ENCODE data around the gene HDAC7.
A peak's percentile ranks its signal among the peaks of the same experiment; 100 is the strongest.

HDAC7 gene

GRCh38 chr12:47743311-47743860 lies 76.3 kb downstream of the HDAC7 start:
- no peak for DNase-seq

- peak; percentile 61 for DNase-seq
Observed at GRCh38 chr12:47742253-47742825, 77.4 kb downstream of the HDAC7 start.

DNA sequence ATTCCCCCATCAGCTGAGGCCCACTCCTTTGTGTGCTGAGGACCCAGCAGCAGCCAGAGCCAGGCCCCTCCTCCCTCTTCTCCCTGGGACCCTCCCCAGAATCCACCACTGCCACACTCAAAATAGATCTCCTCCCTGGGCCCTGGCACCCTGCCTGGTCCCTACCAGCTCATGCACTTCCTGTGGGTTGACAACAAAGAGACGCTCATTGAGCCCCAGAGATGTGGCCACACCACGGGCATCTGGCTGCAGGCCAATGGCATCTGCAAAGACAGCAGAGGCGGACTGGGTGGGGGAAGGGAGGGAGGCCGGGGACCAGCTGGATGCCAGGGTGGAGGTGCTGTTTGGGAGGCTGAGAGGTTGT lies 78.4 kb downstream of the HDAC7 start:
- DNase-seq, result peak; percentile 70

DNA sequence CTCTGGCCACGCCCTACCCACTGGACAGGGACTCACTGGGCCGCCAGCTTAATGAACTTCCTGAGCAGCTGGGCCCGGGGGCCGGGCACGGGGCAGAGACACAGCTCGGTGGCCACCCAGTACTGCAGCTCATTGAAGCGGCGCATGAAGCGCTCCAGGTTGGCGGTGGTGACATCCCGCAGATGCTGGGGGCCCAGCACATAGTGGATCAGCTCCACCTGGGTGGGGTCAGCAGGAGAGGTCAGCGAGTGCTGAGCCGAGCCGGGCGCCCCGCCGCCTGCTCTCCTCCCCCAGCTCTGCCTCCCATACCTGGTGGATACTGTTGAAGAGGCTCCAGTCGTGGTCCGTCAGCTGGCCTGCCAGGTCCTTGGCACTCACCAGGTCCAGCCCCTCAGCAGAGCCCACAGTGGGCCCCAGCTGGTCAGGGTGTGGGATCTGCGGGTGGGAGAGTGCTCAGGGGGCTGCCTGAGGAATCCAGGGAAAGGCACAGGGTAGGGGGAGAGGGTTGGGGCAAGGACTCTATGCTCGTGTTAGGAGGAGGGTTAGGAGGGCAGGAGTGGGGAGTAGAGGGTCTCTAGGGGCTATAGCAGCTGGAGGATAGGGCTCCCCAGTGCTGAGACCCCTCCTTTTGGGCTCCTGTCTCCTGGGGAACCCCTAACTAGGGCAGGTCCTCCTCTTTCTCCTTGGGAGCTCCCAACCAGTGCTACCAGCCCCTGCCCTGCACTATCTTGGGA lies 78.9 kb downstream of the HDAC7 start:
- DNase-seq, result peak; percentile 22

GRCh38 chr12:47739979-47740378 lies 79.7 kb downstream of the HDAC7 start:
- DNase-seq, result no peak

DNA sequence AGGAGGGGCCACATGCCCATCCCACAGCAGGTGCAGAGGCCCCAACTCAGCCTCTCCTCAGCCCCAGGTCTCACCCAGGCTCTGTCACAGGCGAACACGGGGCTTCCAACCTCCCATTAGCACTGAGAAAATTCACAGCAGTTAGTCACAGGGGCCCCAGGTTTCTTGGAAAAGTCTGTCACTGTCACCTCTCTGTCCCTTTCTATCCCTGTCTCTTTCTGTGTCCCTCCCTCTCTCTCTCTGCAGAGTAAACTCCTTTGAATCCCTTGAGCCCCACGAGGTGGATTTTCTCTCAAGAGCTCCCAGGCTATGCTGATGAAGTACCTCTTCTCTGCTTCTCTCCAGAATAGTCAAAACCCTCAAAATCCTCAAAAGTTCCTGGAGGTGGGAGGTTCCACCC lies 80.4 kb downstream of the HDAC7 start:
- DNase-seq, result no peak

- no peak for DNase-seq
Observed at GRCh38 chr12:47737936-47738594, 81.6 kb downstream of the HDAC7 start.

GRCh38 chr12:47736877-47737676 lies 82.6 kb downstream of the HDAC7 start:
- no peak for DNase-seq

DNA sequence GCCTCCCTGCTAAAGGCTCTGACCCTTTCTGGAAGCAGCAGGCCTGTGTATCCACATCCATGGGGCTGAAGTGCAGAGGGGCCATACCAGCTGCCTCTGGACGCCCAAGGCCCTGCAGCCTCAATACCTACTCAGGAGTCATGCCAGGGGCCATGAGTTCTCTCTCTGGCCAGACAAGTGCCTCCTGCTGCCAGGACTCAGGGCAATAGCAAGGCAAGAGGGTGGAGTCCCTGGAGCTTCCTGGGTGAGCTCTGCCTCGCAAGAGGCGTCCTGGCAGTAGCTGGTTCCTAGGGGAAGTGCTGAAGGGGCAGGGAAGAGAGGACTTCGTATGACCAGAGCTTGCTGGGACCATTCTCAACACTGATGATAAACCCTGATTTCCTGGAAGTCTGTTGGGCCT lies 83.5 kb downstream of the HDAC7 start:
- DNase-seq, result no peak

DNA sequence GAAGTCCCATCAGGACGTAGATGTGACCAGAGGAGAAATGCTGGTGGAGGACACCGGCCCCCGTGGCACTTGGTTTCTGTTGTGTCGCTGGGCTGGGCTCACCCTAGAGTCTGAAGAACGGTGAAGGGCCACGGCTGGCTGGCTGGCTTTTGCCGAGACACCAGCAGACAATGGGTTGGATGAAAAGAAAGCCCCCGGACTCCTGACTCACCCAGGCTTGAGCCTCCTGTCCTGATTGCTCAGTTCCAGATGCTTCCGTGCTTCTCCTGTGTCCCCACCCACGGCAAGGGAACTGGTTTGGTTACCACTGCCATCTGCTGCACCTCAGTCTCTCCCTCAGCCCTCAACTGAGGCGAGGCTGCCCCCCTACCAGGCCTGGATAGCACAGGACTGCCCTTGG lies 84.1 kb downstream of the HDAC7 start:
- no peak for DNase-seq

GRCh38 chr12:47734725-47735480 lies 84.8 kb downstream of the HDAC7 start:
- no peak for DNase-seq

DNA sequence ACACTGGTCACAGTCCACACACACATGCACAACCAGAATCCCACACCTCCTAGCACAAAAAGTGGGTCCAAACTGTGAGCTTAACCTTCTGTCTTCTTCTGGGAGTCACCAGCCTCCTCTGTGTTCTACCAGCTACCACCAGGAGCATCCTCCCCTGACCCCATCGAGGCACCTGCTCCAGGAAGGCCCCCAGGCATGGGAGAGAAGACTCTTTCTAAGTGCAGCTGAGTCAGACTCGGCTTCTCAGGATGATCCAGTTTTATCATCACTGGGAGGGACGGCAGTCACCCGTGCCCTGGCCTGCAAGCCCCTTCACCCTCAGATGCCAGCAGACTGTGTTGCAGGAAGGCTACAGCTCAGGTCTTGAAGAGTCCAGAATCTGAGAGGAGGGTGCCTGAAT lies 86.6 kb downstream of the HDAC7 start:
- DNase-seq, result no peak

Data from CD4-positive, alpha-beta T cell treated with Interferon gamma for 1 hour (primary cell).